GM20000 (cell line): ENCODE data around the gene INHBA.

ENCODE experiments used
- DNase-seq: peaks from one replicate; pipeline ENCODE4 v3.0.0; 2012; ENCODE audit warnings: low spot score
- CTCF ChIP-seq: IDR thresholded peaks from 2 replicates; pipeline ENCODE4 v1.5.1; 2012; ENCODE audit warnings: mild to moderate bottlenecking, control low read depth; ENCODE audit errors: extremely low read depth, missing control alignments

The INHBA gene

GRCh38 chr7:41661596-41661995 is 41.3 kb downstream of the INHBA start:
- no peak for TF ChIP-seq CTCF
- no peak for DNase-seq

GRCh38 chr7:41659539-41659938 is 43.4 kb downstream of the INHBA start:
- DNase-seq, result no peak
- TF ChIP-seq CTCF, result no peak

GRCh38 chr7:41656366-41656765 is 46.5 kb downstream of the INHBA start:
- no peak for DNase-seq
- TF ChIP-seq CTCF, result no peak

DNA sequence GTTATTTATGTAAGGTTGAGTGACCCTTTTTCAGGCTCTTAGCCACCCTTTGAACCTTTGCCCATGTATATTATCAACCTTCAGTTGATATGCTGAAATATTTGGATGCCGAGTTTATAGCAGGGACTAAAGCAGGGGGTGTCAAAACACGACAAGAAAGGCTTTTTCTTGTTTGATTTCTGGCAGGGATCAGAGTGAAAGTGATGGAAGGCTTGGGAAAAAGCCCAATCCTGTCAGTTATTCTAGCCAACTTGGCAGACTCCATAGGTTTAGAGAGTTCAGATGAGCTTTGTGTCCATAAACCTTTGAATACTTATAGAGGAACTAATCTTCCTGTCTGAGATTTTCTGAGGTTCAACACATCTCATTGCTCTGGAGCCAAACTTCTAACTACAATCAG is 47.5 kb downstream of the INHBA start:
- no peak for TF ChIP-seq CTCF
- DNase-seq, result no peak

- no peak for DNase-seq
- no peak for TF ChIP-seq CTCF
These were observed 50.6 kb downstream of the INHBA start for GRCh38 chr7:41652267-41652666.

DNA sequence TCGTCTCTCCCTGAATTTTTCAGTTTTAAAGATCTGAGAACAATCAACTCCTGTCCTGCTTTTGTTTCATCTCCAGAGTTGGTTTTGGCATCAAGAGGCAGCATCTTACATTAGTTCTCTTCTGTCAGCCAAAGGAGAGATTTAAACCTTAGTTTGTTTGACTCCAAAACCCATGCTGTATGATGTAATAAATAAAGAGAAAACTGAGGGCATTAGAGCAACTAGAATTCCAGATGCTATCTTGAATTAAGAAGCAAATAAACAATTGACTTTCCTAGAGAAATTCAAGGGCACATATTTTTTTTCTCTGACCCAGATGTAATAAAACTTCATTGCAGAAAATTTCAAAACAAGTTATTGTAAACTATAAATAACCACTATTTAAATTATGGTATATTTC is 54.4 kb downstream of the INHBA start:
- no peak for DNase-seq

DNA sequence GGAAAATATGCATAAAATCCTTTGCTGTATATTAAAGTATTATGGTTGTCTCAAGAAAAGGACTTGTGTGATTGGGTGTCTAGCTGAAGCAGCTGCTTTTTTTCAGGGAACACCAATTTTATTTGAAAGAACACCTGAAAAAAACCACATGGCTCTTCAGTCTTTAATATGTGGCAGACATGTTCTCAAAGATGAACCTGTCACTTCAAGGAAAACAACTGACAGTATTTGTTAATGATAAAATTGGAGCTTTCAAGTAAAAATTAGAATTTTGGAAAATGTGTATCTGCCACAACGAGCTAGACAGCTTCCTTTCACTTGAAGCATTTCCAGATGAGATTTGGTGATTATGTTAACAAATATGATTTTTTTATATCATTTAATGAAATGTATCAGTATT is 59.3 kb downstream of the INHBA start:
- TF ChIP-seq CTCF, result no peak
- DNase-seq, result no peak

More for the DNA sequence above, 54.4 kb downstream of the INHBA start:
- TF ChIP-seq CTCF, result no peak
